MM.1S (cell line): ENCODE measurements around the gene NXPH2.

Experiments
- DNase-seq: peaks from one replicate; pipeline ENCODE4 v3.0.0-alpha.2; 2015
- H2AFZ ChIP-seq: fragments of 300-600 bp; sonication (generic); 2 replicates; pipeline ENCODE4 v1.6.0; 2016; ENCODE audit warnings: antibody characterized with exemption, low read length
- H3F3A ChIP-seq: fragments of 300-600 bp; sonication (generic); 2 replicates; pipeline ENCODE4 v1.6.1; 2016; ENCODE audit warnings: mild to moderate bottlenecking, antibody characterized with exemption, low read length, moderate library complexity, mixed read lengths; ENCODE audit not compliant: insufficient read depth
- H3K27ac ChIP-seq: fragments of 300-600 bp; sonication (generic); 2 replicates; pipeline ENCODE4 v1.5.1; 2016; ENCODE audit warnings: mild to moderate bottlenecking, low read length
- H3K27me3 ChIP-seq: fragments of 300-600 bp; sonication (generic); replicated peaks from 2 replicates; pipeline ENCODE4 v1.6.0; 2016; ENCODE audit warnings: low read length; ENCODE audit not compliant: insufficient read depth
- H3K36me3 ChIP-seq: fragments of 300-600 bp; sonication (generic); replicated peaks from 2 replicates; pipeline ENCODE4 v1.6.1; 2016; ENCODE audit warnings: mild to moderate bottlenecking, low read length, mixed read lengths; ENCODE audit not compliant: insufficient read depth
- H3K4me1 ChIP-seq: fragments of 300-600 bp; sonication (generic); 2 replicates; pipeline ENCODE4 v1.6.1; 2016; ENCODE audit warnings: low read length, mixed read lengths
- H3K4me2 ChIP-seq: fragments of 300-600 bp; sonication (generic); 2 replicates; pipeline ENCODE4 v1.6.0; 2016; ENCODE audit warnings: low read depth, low read length
- H3K4me3 ChIP-seq: fragments of 300-600 bp; sonication (generic); 2 replicates; pipeline ENCODE4 v1.5.1; 2016; ENCODE audit warnings: low read length, mixed read lengths
- H3K79me2 ChIP-seq: fragments of 300-600 bp; sonication (generic); 2 replicates; pipeline ENCODE4 v1.6.1; 2016; ENCODE audit warnings: mixed run types, low read length, mixed read lengths
- H3K9ac ChIP-seq: fragments of 300-600 bp; sonication (generic); 2 replicates; pipeline ENCODE4 v1.6.1; 2016; ENCODE audit warnings: low read length, mixed read lengths
- H3K9me2 ChIP-seq: fragments of 300-600 bp; sonication (generic); replicated peaks from 2 replicates; pipeline ENCODE4 v1.6.1; 2016; ENCODE audit warnings: mild to moderate bottlenecking, low read length, mixed read lengths; ENCODE audit not compliant: insufficient read depth
- H3K9me3 ChIP-seq: fragments of 300-600 bp; sonication (generic); replicated peaks from 2 replicates; pipeline ENCODE4 v1.6.1; 2016; ENCODE audit warnings: mild to moderate bottlenecking, low read length, mixed read lengths; ENCODE audit not compliant: insufficient read depth
- H4K20me1 ChIP-seq: fragments of 300-600 bp; sonication (generic); 2 replicates; pipeline ENCODE4 v1.6.1; 2016; ENCODE audit warnings: mild to moderate bottlenecking, low read length, moderate library complexity, mixed read lengths; ENCODE audit not compliant: insufficient read depth
- EZH2 ChIP-seq: fragments of 300-600 bp; sonication (generic); optimal IDR thresholded peaks from 2 replicates; pipeline ENCODE3; 2017; ENCODE audit warnings: low read depth, mild to moderate bottlenecking, antibody characterized with exemption, low read length, mixed read lengths
- EZH2phosphoT487 ChIP-seq: fragments of 300-600 bp; sonication (generic); IDR thresholded peaks from 2 replicates; pipeline ENCODE4 v1.6.1; 2018; ENCODE audit warnings: antibody characterized with exemption, low read length
- TF ChIP-seq, protein P1 (sequence below): fragments of 300-600 bp; sonication (generic); IDR thresholded peaks from 2 replicates; pipeline ENCODE4 v1.5.1; 2016; ENCODE audit warnings: antibody characterized with exemption, low read length, mixed read lengths

The NXPH2 gene

DNA sequence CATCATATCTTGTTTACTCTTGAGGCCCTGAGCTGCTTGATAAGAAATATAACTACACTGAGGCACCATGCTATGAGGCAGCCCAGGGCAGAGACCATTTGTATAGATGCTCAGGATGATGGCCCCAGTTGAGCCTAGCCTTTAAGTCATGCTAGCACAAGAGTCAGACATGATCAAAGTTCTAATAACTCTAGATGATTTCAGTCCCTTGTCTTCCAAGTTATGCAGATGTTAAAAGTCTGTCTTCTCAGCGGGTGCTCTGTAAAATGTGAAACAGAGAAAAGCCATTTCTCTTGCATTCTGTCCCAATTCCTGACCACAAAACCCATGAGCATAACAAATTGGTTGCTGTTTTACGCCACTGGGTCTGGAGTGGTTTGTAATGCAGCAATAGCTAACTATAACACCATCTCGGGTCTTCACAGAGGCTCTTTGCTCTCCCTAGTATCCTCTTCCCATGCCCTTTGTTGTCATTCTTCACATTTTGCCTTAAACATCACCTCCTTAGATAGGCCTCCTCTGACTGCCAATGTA lies 49.6 kb downstream of the NXPH2 start:
- no peaks in the 10 kb centered on the region for H3F3A ChIP-seq
- no peaks in the 10 kb centered on the region for H3K36me3 ChIP-seq
- no peaks in the 10 kb centered on the region for H3K4me1 ChIP-seq
- no peaks in the 10 kb centered on the region for H3K79me2 ChIP-seq
- no peaks in the 10 kb centered on the region for H3K9me2 ChIP-seq
- no peak overlapping the region for H3K9ac ChIP-seq
- no peaks in the 10 kb centered on the region for H4K20me1 ChIP-seq
- H3K27ac ChIP-seq: no peak overlapping the region
- DNase-seq: peak; percentile 41
- TF ChIP-seq, protein P1, sequence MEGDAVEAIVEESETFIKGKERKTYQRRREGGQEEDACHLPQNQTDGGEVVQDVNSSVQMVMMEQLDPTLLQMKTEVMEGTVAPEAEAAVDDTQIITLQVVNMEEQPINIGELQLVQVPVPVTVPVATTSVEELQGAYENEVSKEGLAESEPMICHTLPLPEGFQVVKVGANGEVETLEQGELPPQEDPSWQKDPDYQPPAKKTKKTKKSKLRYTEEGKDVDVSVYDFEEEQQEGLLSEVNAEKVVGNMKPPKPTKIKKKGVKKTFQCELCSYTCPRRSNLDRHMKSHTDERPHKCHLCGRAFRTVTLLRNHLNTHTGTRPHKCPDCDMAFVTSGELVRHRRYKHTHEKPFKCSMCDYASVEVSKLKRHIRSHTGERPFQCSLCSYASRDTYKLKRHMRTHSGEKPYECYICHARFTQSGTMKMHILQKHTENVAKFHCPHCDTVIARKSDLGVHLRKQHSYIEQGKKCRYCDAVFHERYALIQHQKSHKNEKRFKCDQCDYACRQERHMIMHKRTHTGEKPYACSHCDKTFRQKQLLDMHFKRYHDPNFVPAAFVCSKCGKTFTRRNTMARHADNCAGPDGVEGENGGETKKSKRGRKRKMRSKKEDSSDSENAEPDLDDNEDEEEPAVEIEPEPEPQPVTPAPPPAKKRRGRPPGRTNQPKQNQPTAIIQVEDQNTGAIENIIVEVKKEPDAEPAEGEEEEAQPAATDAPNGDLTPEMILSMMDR: no peak
- TF ChIP-seq EZH2phosphoT487 (no peak), EZH2 (no peak)
- H2AFZ ChIP-seq: no peak overlapping the region
- H3K4me2 ChIP-seq: no peak overlapping the region
- H3K4me3 ChIP-seq: no peak overlapping the region
- H3K27me3 ChIP-seq: no peaks in the 10 kb centered on the region
- no peaks in the 10 kb centered on the region for H3K9me3 ChIP-seq

DNA sequence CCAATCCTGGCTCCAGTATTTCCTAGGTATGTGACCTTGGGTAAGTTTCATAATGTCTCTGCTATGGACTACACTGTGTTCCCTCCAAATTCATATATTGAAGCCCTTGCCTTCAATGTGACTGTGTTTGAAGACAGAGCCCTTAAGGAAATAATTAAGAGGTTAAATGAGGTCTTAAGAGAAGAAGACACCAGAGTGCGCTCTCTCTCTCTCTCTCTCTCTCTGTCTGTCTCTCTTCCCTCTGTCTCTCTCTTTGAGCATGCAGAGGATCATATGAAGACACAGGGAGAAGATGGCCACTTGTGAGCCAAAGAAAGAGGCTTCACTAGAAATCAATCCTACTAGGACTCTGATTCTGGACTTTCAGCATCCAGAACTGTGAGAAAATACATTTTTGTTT lies 52.2 kb downstream of the NXPH2 start:
- no peaks in the 10 kb centered on the region for H3K9me3 ChIP-seq

GRCh38 chr2:138726681-138727080 lies 53.5 kb downstream of the NXPH2 start:
- H3K9ac ChIP-seq: no peak overlapping the region
- no peak overlapping the region for H3K4me2 ChIP-seq
- no peaks in the 10 kb centered on the region for H3K9me2 ChIP-seq

More for the DNA sequence above, 52.2 kb downstream of the NXPH2 start:
- TF ChIP-seq EZH2phosphoT487: no peak
- TF ChIP-seq, protein P1: no peak
- TF ChIP-seq EZH2: no peak
- H3K4me3 ChIP-seq: no peak overlapping the region
- H3K36me3 ChIP-seq: no peaks in the 10 kb centered on the region
- no peaks in the 10 kb centered on the region for H4K20me1 ChIP-seq
- no peak overlapping the region for H2AFZ ChIP-seq
- H3K27ac ChIP-seq: no peak overlapping the region
- H3K79me2 ChIP-seq: no peaks in the 10 kb centered on the region
- no peaks in the 10 kb centered on the region for H3K4me1 ChIP-seq
- H3K27me3 ChIP-seq: no peaks in the 10 kb centered on the region
- no peak overlapping the region for H3K4me2 ChIP-seq
- DNase-seq: no peak
- no peaks in the 10 kb centered on the region for H3K9me2 ChIP-seq
- H3F3A ChIP-seq: no peaks in the 10 kb centered on the region
- H3K9ac ChIP-seq: no peak overlapping the region

More at GRCh38 chr2:138726681-138727080, 53.5 kb downstream of the NXPH2 start:
- H3K27me3 ChIP-seq: no peaks in the 10 kb centered on the region
- no peaks in the 10 kb centered on the region for H4K20me1 ChIP-seq
- H3K4me1 ChIP-seq: no peaks in the 10 kb centered on the region
- no peak overlapping the region for H2AFZ ChIP-seq
- H3K27ac ChIP-seq: no peak overlapping the region
- H3F3A ChIP-seq: no peaks in the 10 kb centered on the region
- no peaks in the 10 kb centered on the region for H3K79me2 ChIP-seq
- H3K9me3 ChIP-seq: no peaks in the 10 kb centered on the region
- no peaks in the 10 kb centered on the region for H3K36me3 ChIP-seq
- TF ChIP-seq, protein P1: no peak
- TF ChIP-seq EZH2 (no peak), EZH2phosphoT487 (no peak)
- H3K4me3 ChIP-seq: no peak overlapping the region
- no peak for DNase-seq
